K562 (cell line): Measurements from ENCODE around the gene GPD2. TPM values are rescaled to one million over a fixed set of nuclear protein-coding genes. Genes with fewer than 3 reads are reported as not detected.

Experiments
- CBX1 ChIP-seq: sonication (generic); IDR thresholded peaks from 2 replicates; pipeline ENCODE4 v1.6.1; 2016; ENCODE audit warnings: antibody characterized with exemption, low read depth, mild to moderate bottlenecking
- CBX3 ChIP-seq, 2 experiments: IDR thresholded peaks; 1 replicate in 1 of 2; 2 replicates in 1 of 2; pipeline ENCODE4 v1.6.1; 2012; ENCODE audit warnings: inconsistent platforms in 2 of 2, low read length in 2 of 2, borderline replicate concordance in 1 of 2, control low read depth in 1 of 2
- CSDE1 ChIP-seq, 2 experiments: fragments of 450-650 bp; IDR thresholded peaks; 2 replicates each; pipeline ENCODE4 v1.6.1; 2016; ENCODE audit warnings: mild to moderate bottlenecking in 1 of 2
- ETV6 ChIP-seq, 3 experiments: fragments of 150-350 bp in 1 of 3; sonication (generic) in 1 of 3; formaldehyde crosslinking in 1 of 3; IDR thresholded peaks; 2 replicates each; pipeline versions ENCODE4 v1.6.1 to v1.8.0; 2014 to 2022; ENCODE audit warnings: borderline replicate concordance in 2 of 3, low read depth in 2 of 3, antibody characterized with exemption in 1 of 3, low read length in 1 of 3, mild to moderate bottlenecking in 1 of 3, missing genetic modification reagents in 1 of 3
- FOXA3 ChIP-seq, 2 experiments: fragments of 450-650 bp in 1 of 2; sonication (generic) in 1 of 2; formaldehyde crosslinking; IDR thresholded peaks in 1 of 2; conservative IDR thresholded peaks in 1 of 2; 2 replicates each; pipeline versions ENCODE4 v1.4.0 to v1.8.0; 2020 to 2022; ENCODE audit warnings: mild to moderate bottlenecking in 2 of 2, missing genetic modification reagents in 1 of 2
- MYBL2 ChIP-seq, 2 experiments: fragments of 450-650 bp in 1 of 2; sonication (generic) in 1 of 2; formaldehyde crosslinking in 1 of 2; IDR thresholded peaks; 2 replicates each; pipeline versions ENCODE4 v1.6.1 to v1.8.1; 2017 to 2022; ENCODE audit warnings: borderline replicate concordance in 1 of 2, inconsistent platforms in 1 of 2, low read depth in 1 of 2, mild to moderate bottlenecking in 1 of 2, missing genetic modification reagents in 1 of 2, moderate library complexity in 1 of 2
- MYNN ChIP-seq, 2 experiments: sonication (generic); formaldehyde crosslinking in 1 of 2; IDR thresholded peaks; 2 replicates each; pipeline versions ENCODE4 v1.5.0 to v1.6.1; 2016 to 2020; ENCODE audit warnings: antibody characterized with exemption in 1 of 2, missing genetic modification reagents in 1 of 2
- NCOA4 ChIP-seq: fragments of 450-650 bp; IDR thresholded peaks from 2 replicates; pipeline ENCODE4 v1.6.1; 2018; ENCODE audit warnings: mild to moderate bottlenecking; ENCODE audit not compliant: partially characterized antibody
- NFIC ChIP-seq: fragments of 450-650 bp; IDR thresholded peaks from 2 replicates; pipeline ENCODE4 v1.6.1; 2017; ENCODE audit warnings: mild to moderate bottlenecking, inconsistent platforms
- RAD21 ChIP-seq, 2 experiments: fragments of 250-450 bp in 1 of 2; fragments of 450-650 bp in 1 of 2; sonication (Bioruptor Pico) in 1 of 2; formaldehyde crosslinking in 1 of 2; IDR thresholded peaks in 1 of 2; conservative IDR thresholded peaks in 1 of 2; 2 replicates each; pipeline versions ENCODE4 v1.4.0 to v1.8.0; 2020 to 2022; ENCODE audit warnings: mild to moderate bottlenecking in 2 of 2, moderate library complexity in 1 of 2
- XRCC3 ChIP-seq: fragments of 450-650 bp; IDR thresholded peaks from 2 replicates; pipeline ENCODE4 v1.6.1; 2017; ENCODE audit warnings: mild to moderate bottlenecking, moderate library complexity
- ZBTB1 ChIP-seq: sonication (generic); formaldehyde crosslinking; IDR thresholded peaks from 2 replicates; pipeline ENCODE4 v1.8.1; 2023; ENCODE audit warnings: missing genetic modification reagents, low read depth, mild to moderate bottlenecking, borderline replicate concordance
- ZNF561 ChIP-seq: fragments of 450-650 bp; formaldehyde crosslinking; conservative IDR thresholded peaks from 2 replicates; pipeline ENCODE4 v1.4.0; 2020; ENCODE audit warnings: mild to moderate bottlenecking, moderate library complexity
- ZNF583 ChIP-seq: fragments of 250-450 bp; sonication (Bioruptor Pico); IDR thresholded peaks from 2 replicates; pipeline ENCODE4 v1.4.0; 2020
- ZNF76 ChIP-seq: fragments of 250-450 bp; sonication (Bioruptor Pico); IDR thresholded peaks from 2 replicates; pipeline ENCODE4 v1.4.0; 2020; ENCODE audit warnings: mild to moderate bottlenecking, moderate library complexity, borderline replicate concordance
- polyA plus RNA-seq, 8 experiments: library from polyadenylated mRNA; depleted of rRNA in 4 of 8; stranded (reverse) in 5 of 8; unstranded in 3 of 8; fragments of >200 nt; fragmentation: Nextera tagmentation in 2 of 8; fragmentation: Illumina TruSeq in 1 of 8; extraction: Ambion mirVana in 2 of 8; extraction: Trizol in 1 of 8; gene quantifications; 2 replicates each; pipeline versions ENCODE4 v1.2.1 to v1.2.3, GENCODE V29; 2011 to 2014; ENCODE audit warnings: inconsistent platforms in 1 of 8, missing spikeins in 1 of 8
- total RNA-seq, 7 experiments: library from RNA; depleted of rRNA in 6 of 7; stranded (reverse); fragments of >200 nt in 6 of 7; fragmentation: Illumina TruSeq in 2 of 7; extraction: Trizol in 2 of 7; gene quantifications; 2 replicates each; pipeline versions ENCODE4 v1.2.1 to v1.2.3, GENCODE V29; 2011 to 2021; ENCODE audit warnings: low replicate concordance in 1 of 7
- TF ChIP-seq, protein P1 (sequence below): fragments of 250-450 bp; sonication (Bioruptor Pico); IDR thresholded peaks from 2 replicates; pipeline ENCODE4 v1.4.0; 2020; ENCODE audit warnings: mild to moderate bottlenecking, moderate library complexity
- TF ChIP-seq, protein P2 (sequence below): sonication (generic); formaldehyde crosslinking; IDR thresholded peaks from 2 replicates; pipeline ENCODE4 v1.8.0; 2022; ENCODE audit warnings: missing genetic modification reagents, mild to moderate bottlenecking, moderate library complexity, borderline replicate concordance
- TF ChIP-seq, protein P3 (sequence below): sonication (generic); formaldehyde crosslinking; IDR thresholded peaks from 2 replicates; pipeline ENCODE4 v1.8.1; 2023; ENCODE audit warnings: mild to moderate bottlenecking, missing genetic modification reagents
- TF ChIP-seq, protein P4 (sequence below): fragments of 450-650 bp; IDR thresholded peaks from 2 replicates; pipeline ENCODE4 v1.6.1; 2017; ENCODE audit warnings: antibody characterized with exemption

The GPD2 gene
- total and polyA plus RNA-seq, 9 of the 15 experiments (the other 6 are each of a cell fraction or from before 2014, with no cell fraction given) = 5.2 to 39.2 (median 19.0) TPM

DNA sequence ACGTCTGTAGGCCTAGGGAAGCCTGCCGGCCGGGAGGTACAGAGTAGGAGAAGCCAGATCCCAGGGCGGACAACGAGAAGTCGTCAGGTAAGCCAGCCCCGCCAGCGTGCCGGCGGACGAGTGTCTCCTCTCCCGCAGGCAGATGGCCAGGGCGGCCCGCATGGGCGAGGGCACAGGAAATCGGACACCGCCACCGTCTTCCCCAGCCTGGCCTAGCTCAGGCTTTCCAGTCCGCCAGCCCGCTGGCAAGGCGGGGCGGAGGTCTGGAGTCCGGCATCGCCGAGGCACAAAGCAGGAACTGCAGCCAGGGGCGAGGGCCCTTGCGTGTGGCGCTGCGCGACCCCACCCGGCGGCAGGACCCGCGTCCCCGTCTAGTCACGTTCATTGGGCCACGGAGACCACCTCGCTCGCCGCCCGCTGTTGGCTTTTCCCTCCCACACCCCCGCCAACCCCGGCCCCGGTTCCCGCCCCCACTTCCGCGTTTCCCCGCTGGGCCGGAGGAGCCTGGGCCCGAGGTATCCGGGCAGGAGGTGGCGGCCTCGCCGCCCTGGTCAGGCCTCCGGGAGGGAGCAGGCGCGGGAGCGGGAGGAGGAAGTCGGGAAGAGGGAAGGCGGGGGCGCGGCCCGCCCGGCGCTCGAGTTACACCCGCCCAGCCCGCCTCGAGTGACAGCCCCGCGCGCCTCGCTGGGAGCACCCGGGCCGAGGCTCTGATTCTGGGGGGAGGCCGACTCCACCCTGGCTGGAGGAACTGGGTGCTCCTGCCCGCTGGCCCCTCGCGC is at the start of gene GPD2 (continued):
- TF ChIP-seq, protein P1, sequence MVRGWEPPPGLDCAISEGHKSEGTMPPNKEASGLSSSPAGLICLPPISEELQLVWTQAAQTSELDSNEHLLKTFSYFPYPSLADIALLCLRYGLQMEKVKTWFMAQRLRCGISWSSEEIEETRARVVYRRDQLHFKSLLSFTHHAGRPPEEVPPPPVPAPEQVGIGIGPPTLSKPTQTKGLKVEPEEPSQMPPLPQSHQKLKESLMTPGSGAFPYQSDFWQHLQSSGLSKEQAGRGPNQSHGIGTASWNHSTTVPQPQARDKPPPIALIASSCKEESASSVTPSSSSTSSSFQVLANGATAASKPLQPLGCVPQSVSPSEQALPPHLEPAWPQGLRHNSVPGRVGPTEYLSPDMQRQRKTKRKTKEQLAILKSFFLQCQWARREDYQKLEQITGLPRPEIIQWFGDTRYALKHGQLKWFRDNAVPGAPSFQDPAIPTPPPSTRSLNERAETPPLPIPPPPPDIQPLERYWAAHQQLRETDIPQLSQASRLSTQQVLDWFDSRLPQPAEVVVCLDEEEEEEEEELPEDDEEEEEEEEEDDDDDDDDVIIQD (CRISPR knock-in tag) = no peak
- TF ChIP-seq RAD21 (CRISPR knock-in tag; conservative IDR thresholded peaks at IDR 0.05 in 1 of 2, IDR thresholded peaks at IDR 0.05 in 1 of 2) (no peak), MYNN (IDR thresholded peaks at IDR 0.05) (no peak), MYNN (CRISPR knock-in tag; IDR thresholded peaks at IDR 0.05) (no peak), XRCC3 (no peak), NCOA4 (no peak), ZBTB1 (CRISPR knock-in tag) (no peak), ZNF583 (CRISPR knock-in tag) (no peak), MYBL2 (IDR thresholded peaks at IDR 0.05; ENCODE audit: low read depth) (no peak), MYBL2 (CRISPR knock-in tag; IDR thresholded peaks at IDR 0.05; ENCODE audit: borderline replicate concordance) (no peak), ZNF76 (no peak), NFIC (no peak), FOXA3 (CRISPR knock-in tag; conservative IDR thresholded peaks at IDR 0.05 in 1 of 2, IDR thresholded peaks at IDR 0.05 in 1 of 2) (no peak), CSDE1 (IDR thresholded peaks at IDR 0.05) (no peak), CBX3 (IDR thresholded peaks at IDR 0.05; ENCODE audit: borderline replicate concordance in 1 of 2, low read length in 2 of 2) (0 out of 3 replicates have a peak, but pooled peaks of 1 of the 2 experiments have one; percentile 7), CBX1 (no peak), ETV6 (IDR thresholded peaks at IDR 0.05; ENCODE audit: borderline replicate concordance in 1 of 2, low read depth in 2 of 2, low read length in 1 of 2) (0 out of 4 replicates have a peak, but pooled peaks of 1 of the 2 experiments have one; percentile 40), ETV6 (CRISPR knock-in tag; IDR thresholded peaks at IDR 0.05; ENCODE audit: borderline replicate concordance) (no peak), ZNF561 (CRISPR knock-in tag) (no peak)
- TF ChIP-seq, protein P2, sequence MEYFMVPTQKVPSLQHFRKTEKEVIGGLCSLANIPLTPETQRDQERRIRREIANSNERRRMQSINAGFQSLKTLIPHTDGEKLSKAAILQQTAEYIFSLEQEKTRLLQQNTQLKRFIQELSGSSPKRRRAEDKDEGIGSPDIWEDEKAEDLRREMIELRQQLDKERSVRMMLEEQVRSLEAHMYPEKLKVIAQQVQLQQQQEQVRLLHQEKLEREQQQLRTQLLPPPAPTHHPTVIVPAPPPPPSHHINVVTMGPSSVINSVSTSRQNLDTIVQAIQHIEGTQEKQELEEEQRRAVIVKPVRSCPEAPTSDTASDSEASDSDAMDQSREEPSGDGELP = peak; percentile 60
- TF ChIP-seq, protein P3, sequence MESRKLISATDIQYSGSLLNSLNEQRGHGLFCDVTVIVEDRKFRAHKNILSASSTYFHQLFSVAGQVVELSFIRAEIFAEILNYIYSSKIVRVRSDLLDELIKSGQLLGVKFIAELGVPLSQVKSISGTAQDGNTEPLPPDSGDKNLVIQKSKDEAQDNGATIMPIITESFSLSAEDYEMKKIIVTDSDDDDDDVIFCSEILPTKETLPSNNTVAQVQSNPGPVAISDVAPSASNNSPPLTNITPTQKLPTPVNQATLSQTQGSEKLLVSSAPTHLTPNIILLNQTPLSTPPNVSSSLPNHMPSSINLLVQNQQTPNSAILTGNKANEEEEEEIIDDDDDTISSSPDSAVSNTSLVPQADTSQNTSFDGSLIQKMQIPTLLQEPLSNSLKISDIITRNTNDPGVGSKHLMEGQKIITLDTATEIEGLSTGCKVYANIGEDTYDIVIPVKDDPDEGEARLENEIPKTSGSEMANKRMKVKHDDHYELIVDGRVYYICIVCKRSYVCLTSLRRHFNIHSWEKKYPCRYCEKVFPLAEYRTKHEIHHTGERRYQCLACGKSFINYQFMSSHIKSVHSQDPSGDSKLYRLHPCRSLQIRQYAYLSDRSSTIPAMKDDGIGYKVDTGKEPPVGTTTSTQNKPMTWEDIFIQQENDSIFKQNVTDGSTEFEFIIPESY (CRISPR knock-in tag) = peak; percentile 99
- TF ChIP-seq, protein P4, sequence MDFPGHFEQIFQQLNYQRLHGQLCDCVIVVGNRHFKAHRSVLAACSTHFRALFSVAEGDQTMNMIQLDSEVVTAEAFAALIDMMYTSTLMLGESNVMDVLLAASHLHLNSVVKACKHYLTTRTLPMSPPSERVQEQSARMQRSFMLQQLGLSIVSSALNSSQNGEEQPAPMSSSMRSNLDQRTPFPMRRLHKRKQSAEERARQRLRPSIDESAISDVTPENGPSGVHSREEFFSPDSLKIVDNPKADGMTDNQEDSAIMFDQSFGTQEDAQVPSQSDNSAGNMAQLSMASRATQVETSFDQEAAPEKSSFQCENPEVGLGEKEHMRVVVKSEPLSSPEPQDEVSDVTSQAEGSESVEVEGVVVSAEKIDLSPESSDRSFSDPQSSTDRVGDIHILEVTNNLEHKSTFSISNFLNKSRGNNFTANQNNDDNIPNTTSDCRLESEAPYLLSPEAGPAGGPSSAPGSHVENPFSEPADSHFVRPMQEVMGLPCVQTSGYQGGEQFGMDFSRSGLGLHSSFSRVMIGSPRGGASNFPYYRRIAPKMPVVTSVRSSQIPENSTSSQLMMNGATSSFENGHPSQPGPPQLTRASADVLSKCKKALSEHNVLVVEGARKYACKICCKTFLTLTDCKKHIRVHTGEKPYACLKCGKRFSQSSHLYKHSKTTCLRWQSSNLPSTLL = no peak
